Keratinocyte (primary cell): ENCODE data around the gene LDLRAD2.

Source experiments
- CTCF ChIP-seq, 3 experiments: IDR thresholded peaks in 1 of 3; conservative IDR thresholded peaks in 1 of 3; optimal IDR thresholded peaks in 1 of 3; 2 replicates in 2 of 3; 3 replicates in 1 of 3; pipeline versions ENCODE3 to v1.5.1; 2011; ENCODE audit warnings: low read length in 3 of 3, mild to moderate bottlenecking in 3 of 3, moderate library complexity in 2 of 3, control low read depth in 1 of 3, inconsistent platforms in 1 of 3; ENCODE audit not compliant: insufficient read depth in 2 of 3; ENCODE audit errors: extremely low read depth in 1 of 3
- EZH2 ChIP-seq: IDR thresholded peaks from one replicate; pipeline ENCODE4 v1.6.1; 2012; ENCODE audit warnings: inconsistent platforms, mild to moderate bottlenecking, low read length, moderate library complexity

GRCh38 chr1:21828506-21829210, 16.6 kb downstream of the LDLRAD2 start:
- no peak for TF ChIP-seq CTCF (optimal IDR thresholded peaks at IDR 0.05 in 1 of 3, IDR thresholded peaks at IDR 0.05 in 1 of 3, conservative IDR thresholded peaks at IDR 0.05 in 1 of 3; ENCODE audit: extremely low read depth in 1 of 3, insufficient read depth in 2 of 3, low read length in 3 of 3)
- no peak for TF ChIP-seq EZH2
